ENCODE measurements around the gene ZNF334.

The ZNF334 gene

GRCh38 chr20:46512943-46513844, at the start of gene ZNF334:
Gene ZNF334 (minus strand): TSS chr20:46513559. CDS start chr20:46512102, 1,457 bp downstream.
- DNase-seq, result peak; percentile 61

- peak; percentile 79 for DNase-seq
Measured at GRCh38 chr20:46562373-46563169, 49.2 kb upstream of the ZNF334 start.

GRCh38 chr20:46562009-46562372, 48.6 kb upstream of the ZNF334 start:
- no peak for DNase-seq

- no peak for DNase-seq
Measured at GRCh38 chr20:46559685-46560440, 46.5 kb upstream of the ZNF334 start.

- DNase-seq, result no peak
Measured at GRCh38 chr20:46559001-46559400, 45.6 kb upstream of the ZNF334 start.

GRCh38 chr20:46558511-46558959, 45.2 kb upstream of the ZNF334 start:
- DNase-seq, result no peak

GRCh38 chr20:46557231-46557956, 44.0 kb upstream of the ZNF334 start:
- DNase-seq, result no peak

- DNase-seq, result no peak
Measured at GRCh38 chr20:46555370-46555956, 42.1 kb upstream of the ZNF334 start.

GRCh38 chr20:46554828-46555227, 41.5 kb upstream of the ZNF334 start:
- no peak for DNase-seq

GRCh38 chr20:46553926-46554325, 40.6 kb upstream of the ZNF334 start:
- DNase-seq, result no peak

GRCh38 chr20:46552460-46553420, 39.4 kb upstream of the ZNF334 start:
- DNase-seq, result no peak

- no peak for DNase-seq
Measured at GRCh38 chr20:46551522-46552381, 38.4 kb upstream of the ZNF334 start.

- no peak for DNase-seq
Measured at GRCh38 chr20:46550461-46550860, 37.1 kb upstream of the ZNF334 start, which contains the start of gene OCSTAMP. Gene OCSTAMP (minus strand): TSS chr20:46550654. CDS start chr20:46550560, 94 bp downstream.

GRCh38 chr20:46549188-46549972, 36.0 kb upstream of the ZNF334 start:
- no peak for DNase-seq

- no peak for DNase-seq
Measured at GRCh38 chr20:46548688-46549087, 35.3 kb upstream of the ZNF334 start.

GRCh38 chr20:46547995-46548394, 34.6 kb upstream of the ZNF334 start:
- DNase-seq, result no peak

- DNase-seq, result no peak
Measured at GRCh38 chr20:46546936-46547335, 33.6 kb upstream of the ZNF334 start.

GRCh38 chr20:46546298-46546697, 32.9 kb upstream of the ZNF334 start:
- no peak for DNase-seq

GRCh38 chr20:46545827-46546138, 32.4 kb upstream of the ZNF334 start:
- no peak for DNase-seq

All from NCI-H2029 treated with DMSO at 0.1 percent for 48 hours (cell line).